Measurements from ENCODE around the gene PSD4. TPM values are rescaled to one million over a fixed set of nuclear protein-coding genes. Genes with fewer than 3 reads are reported as not detected.

Gene PSD4
- total RNA-seq, 1 experiment from 2014 or later: 14.7 TPM

DNA sequence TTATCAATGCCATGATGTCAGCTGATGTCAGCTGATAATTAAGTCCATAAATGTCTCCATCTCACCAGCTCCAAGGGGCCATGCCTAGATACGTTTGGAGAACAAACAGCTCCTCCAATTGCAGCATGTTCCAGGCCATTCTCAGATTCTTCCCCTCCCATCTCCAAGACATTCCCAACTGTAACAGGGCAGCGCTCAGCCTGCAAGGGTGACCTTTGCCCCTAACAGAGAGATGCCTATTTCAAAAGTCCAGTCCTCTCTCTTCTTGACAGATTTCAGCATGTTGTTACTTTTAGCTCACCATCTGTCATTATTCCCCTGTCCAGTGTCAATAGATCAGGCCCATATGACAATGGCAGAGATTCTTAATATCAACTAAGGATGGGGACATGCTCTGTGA is 9.9 kb downstream of the PSD4 start:
- no peak for DNase-seq (ENCODE audit: low read depth)

DNA sequence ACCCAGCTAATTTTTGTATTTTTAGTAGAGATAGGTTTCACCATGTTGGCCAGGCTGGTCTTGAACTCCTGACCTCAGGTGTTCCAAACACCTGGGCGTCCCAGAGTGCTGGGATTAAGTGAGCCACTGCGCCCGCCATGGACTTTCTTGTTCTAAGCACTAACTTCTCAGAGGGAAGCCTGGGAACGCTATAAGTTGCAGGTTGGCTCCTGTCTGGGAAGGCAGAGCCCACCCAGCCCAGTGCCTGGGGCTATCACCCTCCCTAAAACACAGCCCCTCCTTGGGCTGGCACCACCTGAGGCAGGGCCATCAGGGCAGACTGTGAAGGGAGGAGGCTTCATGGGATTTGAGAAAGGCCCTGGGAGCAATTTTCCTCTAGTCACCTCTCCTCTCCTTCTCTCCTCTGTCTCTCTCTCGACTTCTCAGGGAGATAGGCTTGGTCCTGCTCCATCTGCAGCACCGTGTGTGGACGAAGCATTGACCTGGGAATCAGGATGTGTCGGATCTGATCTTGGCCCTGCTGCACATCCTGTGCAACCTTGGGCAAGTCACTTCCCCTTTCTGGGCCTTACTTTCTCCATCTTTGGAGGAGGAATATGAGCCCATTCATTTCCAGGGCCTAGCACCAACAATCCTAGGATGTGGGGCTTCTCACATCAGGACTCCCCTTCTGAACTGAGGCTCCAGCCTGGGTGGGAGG is 10.9 kb downstream of the PSD4 start:
- DNase-seq (ENCODE audit: low read depth): no peak

DNA sequence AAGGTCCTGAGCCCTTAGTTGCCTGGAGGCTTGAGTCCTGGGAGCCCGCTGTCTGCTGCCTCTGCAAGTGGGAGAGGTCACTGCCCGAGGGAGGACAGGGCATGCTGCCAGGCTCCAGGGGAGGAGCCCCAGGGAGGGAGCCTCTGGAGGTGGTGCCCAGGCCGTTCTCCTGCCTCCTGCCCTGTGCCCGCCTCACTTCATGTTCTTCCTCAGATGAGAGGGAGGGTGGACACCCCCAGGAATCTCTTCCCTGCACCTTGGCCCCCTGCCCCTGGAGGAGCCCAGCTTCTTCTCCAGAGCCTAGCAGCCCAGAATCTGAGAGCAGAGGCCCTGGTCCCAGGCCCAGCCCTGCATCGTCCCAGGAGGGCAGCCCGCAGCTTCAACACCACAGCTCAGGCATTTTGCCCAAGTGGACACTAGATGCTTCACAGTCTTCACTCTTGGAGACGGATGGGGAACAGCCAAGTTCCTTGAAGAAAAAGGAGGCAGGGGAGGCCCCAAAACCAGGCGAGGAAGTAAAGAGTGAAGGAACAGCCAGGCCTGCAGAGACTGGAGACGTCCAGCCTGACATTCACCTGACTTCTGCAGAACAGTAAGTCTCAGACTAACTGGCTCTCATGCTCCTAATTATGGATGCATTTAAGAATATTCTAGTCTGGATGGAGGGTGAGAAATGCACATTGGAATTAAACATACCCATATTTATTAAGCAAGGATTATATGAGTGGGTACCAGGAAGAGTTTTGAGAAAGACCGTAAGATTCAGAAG is 12.1 kb downstream of the PSD4 start:
- peak; percentile 87 for DNase-seq (ENCODE audit: low read depth)

DNA sequence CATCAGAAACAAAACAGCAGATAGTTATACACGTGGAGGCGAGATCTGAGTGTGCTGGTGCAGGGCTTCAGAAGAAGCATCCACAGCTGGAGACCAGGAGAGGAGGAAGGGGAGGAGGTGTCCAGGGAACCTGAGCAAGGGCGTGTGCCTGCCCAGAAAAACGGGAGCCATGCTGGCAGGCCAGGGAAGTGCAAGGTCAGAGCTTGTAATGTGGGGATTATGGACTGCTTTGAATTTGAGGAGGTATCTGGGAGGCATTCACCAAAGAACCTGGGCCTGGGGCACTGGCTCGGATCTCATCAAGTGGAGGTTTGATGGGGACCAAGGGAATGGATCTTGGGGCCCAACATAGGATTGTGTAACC is 12.6 kb downstream of the PSD4 start:
- DNase-seq (ENCODE audit: low read depth): no peak

DNA sequence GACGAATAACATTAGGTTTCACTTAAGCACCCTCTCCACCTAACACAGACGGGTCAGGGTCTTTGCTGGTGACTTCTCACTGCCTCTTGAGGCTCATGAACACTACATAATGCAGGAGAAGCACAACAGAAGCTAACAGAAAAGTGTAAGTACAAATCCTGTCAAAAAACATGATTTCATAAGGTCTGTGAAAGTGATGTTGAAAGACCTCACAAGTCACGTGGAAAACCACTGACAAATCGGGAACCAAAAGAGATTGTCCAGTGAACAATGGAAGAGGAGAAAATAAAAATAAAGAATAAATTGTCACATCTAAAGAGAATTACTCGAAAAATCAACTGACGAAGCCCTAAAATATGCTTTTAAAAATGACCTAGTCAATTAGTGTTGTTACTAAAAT is 14.0 kb downstream of the PSD4 start:
- no peak for DNase-seq (ENCODE audit: low read depth)

DNA sequence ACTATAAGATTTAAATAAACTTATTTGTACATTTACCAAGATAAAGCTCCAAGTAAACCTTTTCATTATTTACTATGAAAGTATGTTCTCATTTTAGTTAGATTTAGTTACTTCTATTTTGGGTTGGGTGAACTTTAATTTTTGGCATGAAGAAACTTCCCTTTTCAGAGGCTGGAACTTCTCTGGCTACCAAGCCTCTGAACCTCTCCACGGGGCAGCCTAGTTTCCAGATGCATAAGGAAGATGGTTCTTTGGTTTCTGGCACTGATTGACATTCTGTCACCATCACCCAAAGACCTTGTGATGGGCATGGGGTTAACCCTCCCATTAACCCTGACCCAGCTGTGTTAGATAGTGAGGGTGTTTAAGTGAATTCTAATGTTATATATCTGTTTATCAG is 17.1 kb downstream of the PSD4 start:
- no peak for DNase-seq (ENCODE audit: low read depth)

DNA sequence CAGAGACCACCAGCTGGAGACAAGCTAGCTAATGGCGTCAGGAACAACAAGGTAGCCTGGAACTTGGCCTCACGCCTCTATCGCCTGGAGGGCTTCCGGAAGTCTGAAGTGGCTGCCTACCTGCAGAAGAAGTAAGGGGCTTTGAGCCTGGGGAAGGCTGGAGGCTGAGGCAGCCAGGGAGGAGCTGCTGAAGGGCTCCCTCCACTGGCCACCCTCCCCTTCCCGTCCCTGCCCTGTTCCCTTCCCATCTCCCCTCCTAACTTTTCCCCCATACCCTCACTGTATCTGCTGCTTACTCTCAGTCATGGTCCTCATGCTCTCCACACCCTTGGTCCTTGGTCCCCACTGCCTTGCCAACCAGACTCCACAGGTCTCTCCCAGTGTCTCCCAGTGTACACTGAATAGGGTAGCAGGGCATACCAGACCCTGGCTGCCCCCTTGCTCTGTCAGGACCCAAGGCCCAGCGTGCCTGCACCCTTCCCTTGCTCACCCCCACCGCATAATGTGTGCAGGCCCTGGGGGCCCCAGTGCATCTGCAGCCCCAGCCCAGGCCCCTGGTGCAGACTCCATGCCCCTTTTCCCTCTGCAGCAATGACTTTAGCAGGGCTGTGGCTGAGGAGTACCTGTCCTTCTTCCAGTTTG is 18.8 kb downstream of the PSD4 start:
- no peak for DNase-seq (ENCODE audit: low read depth)

DNA sequence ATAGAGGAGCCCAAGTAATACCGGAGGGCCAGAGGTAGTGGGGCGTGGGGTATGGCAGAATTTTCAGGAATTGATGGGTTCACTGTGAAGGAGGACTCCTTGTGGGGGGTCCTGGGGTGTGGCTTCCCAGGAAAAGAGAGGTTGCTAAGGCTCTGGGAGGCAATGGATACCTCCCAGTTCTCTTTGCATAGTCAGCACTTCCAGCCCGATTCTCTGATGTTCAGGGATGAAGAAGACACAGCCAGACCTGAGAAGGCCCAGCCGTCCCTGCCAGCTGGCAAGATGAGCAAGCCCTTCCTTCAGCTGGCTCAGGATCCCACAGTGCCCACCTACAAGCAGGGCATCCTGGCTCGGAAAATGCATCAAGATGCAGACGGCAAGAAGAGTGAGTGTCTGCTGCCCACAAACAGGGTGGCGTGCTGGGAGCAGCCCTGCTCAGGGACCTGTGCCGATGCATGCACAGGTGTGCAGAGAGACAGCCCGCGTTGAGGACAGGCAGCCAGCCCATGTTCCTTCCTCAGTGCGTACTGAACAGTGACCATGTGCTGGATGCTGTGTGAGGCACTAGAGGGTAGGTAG is 22.2 kb downstream of the PSD4 start:
- DNase-seq (ENCODE audit: low read depth): no peak

DNA sequence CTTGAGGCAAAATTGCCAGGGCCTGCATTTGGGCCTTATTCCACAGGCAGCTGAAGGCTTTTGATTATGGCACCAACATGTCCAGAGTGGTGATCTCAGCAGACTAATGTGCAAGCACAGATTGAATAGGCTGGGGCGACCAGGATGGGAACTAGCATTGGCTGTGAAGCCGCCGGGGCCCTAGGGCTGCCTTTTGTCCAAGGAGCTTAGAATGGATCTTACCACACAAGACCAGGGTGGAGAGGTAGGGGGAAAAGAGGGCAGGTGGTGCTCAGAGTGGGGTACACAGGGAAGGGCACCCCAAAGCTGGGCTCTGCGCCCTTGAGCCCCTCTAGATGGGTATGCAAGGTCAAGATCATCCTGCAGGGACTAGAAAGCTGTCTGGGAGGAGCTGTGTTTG is 23.1 kb downstream of the PSD4 start:
- DNase-seq (ENCODE audit: low read depth): no peak

DNA sequence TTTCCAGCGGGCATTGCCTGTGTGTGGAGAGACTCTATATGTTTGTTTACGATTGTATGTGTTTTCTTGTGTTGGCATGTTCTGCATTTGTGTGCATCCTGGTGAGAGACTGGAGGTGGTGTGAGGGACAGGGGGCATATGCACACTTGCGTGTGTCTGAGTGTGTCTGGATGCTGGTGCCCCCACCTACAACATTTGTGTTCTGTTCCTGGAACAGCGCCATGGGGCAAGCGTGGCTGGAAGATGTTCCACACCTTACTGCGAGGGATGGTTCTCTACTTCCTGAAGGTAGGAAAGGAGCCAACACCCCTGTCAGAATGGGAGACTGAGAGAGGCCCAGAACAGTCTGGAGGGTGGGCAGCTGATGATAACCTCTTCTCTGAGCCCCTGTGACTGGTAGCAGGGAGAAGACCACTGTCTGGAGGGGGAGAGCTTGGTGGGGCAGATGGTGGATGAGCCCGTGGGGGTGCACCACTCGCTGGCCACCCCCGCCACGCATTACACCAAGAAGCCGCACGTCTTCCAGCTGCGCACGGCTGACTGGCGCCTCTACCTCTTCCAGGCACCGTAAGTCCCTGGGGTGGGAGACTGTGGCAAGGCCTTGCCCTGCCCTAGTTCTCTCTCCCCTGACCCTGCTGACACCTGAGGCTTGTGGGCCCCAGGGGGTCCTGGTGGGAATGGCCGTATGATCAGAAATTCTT is 23.7 kb downstream of the PSD4 start:
- no peak for DNase-seq (ENCODE audit: low read depth)

DNA sequence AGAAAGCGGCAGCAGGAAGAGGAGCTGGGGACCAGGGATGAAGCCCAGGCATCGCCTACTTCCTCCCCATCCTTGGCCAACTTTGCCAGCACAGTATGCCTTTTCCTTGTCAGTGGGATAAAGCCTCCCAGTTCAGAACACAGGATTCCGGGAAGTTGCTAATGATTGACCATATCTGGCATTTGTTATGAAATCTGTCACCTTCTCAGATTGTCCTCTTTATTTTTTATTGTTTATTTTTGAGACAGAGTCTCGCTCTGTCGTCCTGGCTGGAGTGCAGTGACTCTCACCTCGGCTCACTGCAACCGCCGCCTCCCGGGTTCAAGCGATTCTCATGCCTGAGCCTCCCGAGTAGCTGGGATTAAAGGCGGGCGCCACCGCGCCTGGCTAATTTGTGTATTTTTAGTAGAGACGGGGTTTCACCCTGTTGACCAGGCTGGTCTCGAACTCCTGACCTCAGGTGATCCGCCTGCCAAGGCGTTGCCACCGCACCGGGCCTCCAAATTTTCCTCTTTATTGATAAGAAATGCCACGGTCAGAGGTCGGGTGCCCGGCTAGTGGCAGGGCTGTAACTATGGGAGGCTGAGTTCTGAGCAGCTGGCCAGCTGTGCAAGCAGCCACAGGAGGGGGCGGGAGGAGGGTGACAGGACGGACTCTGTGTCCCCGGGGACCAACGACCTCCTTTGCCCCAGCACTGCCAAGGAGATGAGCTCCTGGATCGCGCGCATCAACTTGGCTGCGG is 24.4 kb downstream of the PSD4 start:
- no peak for DNase-seq (ENCODE audit: low read depth)

DNA sequence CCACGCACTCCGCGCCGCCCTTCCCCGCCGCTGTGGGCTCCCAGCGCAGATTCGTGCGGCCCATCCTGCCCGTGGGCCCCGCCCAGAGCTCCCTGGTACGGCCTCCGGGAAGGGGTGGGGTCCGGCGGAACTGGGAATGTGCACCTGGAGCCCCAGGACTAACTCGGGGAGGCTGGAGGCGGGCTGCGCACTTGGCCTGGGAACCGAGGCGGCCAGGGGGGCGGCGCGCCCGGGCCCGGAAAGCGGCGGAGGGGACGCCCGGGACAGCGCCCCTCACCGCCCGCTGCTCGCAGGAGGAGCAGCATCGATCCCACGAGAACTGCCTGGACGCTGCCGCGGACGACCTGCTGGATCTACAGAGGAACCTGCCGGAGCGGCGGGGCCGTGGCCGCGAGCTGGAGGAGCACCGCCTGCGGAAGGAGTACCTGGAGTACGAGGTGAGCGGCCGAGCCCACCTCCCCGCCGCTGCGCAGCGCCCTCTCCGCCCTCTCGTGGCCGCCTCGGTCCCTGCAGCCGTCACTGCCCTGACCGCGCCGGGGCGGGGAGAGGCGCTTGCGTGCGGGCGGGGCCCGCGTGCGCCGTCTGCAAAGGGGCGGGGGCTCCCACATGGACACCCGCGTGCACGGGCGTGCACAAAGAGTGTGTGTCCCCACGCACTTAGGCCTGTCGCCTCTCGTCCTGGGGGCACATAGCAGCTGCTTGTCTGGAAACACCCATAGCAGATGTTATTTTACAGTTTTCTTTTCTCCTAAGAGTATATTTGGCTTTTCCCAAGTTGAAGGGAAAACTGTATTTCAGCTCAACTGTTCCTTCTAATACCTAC is 25.2 kb downstream of the PSD4 start:
- peak; percentile 69 for DNase-seq (ENCODE audit: low read depth)

DNA sequence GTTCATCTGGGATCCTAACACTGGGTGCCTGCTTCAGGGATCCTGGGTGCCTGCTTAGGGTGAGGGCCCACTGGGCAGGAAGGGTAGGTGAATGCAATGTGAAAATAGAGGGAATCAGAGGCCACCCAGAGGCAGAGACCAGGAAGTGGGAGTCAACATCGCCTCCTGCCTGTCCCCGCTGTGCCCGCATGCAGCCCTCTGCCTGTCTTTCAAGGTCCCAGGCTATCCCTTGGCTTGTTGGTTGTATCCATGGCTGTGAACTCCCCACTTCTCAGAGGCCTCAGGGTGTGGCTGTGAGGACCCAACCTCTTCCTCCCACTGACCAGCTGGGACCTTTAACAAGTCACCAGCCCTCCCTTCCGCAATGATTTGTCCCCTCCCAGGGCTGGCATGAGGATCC is 26.5 kb downstream of the PSD4 start:
- no peak for DNase-seq (ENCODE audit: low read depth)

DNA sequence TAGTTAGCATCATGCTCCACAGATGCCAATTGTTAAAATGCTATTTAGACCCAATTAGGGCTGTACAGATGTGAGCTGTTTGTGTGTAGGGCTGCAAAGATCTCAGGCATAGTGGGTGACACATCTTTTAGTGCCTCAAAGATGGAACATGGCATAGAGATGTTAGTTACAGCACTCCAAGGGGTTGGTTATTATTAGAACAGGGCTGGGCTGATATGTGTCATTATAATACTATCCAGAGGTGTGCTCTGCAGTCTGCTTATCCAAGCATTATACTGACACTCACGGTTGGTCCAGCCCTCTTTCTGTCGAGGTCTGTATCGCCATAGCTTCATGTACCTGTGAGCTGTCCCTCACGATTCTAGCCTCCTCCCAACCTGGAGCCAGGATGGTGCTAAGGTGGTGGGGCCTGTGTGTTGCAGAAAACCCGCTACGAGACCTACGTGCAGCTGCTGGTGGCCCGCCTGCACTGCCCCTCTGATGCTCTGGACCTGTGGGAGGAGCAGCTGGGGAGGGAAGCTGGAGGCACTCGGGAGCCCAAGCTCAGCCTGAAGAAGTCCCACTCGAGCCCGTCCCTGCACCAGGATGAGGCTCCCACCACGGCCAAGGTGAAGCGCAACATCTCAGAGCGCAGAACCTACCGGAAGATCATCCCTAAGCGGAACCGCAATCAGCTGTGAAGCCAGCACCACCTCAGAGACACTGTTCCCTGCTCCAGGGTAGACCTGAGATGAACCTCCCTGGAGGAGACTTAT is 27.1 kb downstream of the PSD4 start:
- DNase-seq (ENCODE audit: low read depth): no peak

DNA sequence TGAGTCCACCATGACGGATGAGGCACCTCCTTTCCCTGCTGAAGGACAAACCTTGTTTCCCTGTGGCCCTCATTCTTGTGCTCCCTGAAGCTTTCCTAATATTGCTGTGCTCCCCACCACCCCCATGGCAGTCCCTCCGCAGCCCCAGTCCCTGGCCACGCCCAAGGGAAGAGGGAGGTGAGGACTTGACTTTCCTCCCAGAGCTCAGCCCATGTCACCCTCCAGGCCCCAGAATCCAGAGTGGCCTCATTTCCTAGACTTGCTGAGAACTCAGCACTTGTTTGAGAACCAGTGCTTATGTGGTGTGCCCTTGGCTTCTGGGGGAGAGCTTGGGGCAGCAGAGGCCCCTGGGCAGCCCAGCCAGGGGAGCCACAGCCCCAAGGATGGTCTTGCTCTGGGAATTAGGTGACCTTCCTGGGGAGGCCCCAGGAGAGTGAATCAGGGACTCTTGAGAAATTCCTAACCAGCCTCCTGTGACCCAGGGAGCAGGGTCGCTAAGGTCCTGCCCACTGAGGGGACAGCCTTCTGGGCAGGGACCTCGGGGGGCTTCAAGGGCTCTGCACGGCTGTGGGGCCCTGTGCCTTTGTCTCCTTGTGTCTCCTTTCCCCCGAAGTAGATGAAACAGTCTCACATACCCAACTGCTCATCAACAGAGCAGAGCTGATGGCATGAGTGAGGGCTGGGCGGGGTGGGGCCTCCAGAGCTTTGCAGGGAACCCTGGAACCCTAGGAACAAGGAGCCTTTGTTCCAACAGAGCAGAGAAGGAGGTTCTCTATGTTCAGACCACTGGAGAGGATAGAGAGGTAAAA is 27.9 kb downstream of the PSD4 start:
- DNase-seq (ENCODE audit: low read depth): no peak

DNA sequence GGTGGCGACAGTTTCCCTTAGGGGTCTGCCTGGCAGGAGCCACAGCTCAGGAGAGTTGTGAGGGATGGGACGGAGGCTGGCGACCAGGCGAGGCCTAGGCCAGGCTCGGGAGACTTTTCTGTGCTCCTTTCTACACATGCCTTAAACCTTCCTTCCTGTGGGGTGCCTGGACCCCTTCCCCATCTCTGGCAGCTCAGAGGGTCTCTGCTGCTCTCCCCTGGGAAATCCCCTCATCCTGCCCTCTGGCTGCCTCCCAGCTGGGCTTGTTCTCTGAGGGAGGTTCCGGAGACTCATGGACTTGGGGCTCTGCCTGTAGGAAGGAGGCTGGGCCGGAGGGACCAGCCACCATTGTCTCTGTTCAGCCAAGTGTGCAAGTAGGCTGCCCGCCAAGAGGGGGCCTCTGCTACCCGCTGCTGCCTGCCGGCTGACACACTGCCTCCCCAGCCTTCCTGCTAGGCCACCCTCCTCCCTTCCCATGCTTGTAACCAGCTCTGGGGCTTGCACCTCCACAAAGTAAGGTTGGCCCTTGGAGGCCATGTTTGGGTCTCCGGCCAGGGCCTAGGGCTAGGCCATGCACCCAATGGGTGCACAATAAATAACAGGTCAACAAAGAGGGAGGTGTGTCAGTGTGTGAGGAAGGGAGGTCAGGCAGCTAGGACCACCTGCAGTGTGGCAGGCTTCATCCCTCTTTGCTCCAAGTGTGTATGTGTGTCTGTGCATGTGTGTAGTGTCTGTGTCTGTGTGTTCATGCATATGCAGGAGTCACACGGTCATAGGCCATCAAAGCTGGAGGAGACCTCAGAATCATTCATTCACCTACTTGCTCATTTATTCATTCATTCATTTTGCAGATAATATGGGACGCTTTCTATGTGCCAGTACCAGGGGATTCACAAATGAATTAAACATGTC is 28.8 kb downstream of the PSD4 start:
- no peak for DNase-seq (ENCODE audit: low read depth)

DNA sequence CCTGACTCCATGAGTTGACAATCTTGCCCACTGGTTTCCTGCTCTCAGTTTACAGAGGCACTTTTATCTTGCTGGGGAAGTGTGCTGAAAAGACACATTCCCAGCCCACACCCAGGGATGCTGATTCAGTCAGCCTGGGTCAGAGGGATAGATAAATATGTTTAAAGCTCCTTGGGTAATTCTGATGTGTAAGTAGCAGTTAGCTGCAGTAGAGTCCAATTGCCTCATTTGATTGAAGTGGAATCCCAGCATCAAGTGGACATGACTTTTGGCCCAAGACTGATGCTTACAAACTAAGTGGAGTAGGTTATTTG is 29.4 kb downstream of the PSD4 start:
- DNase-seq (ENCODE audit: low read depth): no peak

DNA sequence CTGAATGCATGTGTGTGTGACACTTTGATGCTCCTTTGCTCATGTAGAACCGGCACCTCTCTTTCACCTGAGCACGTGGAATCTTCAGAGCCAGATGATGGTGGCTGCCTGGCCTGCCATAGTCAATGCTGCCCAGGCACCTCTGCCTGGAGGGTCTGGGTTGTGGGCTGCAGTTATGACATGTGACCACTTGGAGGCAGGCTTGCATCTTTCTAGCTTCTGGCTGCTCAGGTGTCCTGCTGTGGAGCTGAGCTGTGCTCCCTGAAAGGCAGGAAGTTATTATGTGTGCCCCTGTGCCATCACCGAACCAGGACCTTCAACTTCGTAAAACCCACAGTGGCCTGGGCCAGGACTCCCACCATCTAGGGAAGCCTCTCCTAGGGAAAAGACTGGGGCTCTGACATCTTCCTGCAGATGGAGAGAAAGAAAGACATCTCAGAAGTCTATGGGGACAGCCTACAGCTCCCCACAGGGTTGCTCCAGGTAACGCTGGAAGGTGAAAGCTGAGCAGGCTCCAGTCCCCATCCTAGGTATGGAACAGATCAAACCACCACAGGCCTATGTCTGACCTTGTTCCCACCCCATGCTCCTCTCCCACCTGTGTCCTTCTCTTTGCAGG is 30.2 kb downstream of the PSD4 start:
- DNase-seq (ENCODE audit: low read depth): peak; percentile 76
